Vagina (tissue), 2 donors: ENCODE data around the gene TTC3.
A peak's percentile ranks its signal among the peaks of the same experiment; 100 is the strongest.

Experiments used
- POLR2AphosphoS5 ChIP-seq, 2 donors: sonication (generic); formaldehyde crosslinking; IDR thresholded peaks; one replicate each; pipeline ENCODE4 v1.9.0; 2017; ENCODE audit warnings: antibody characterized with exemption in 2 of 2, mild to moderate bottlenecking in 2 of 2, low read depth in 1 of 2; ENCODE audit not compliant: insufficient read depth in 1 of 2
- TF ChIP-seq, protein P1 (sequence below), 3 experiments: fragments of 450-650 bp in 2 of 3; fragments of 200-600 bp in 1 of 3; sonication (generic) in 1 of 3; IDR thresholded peaks; one replicate each; pipeline ENCODE4 v1.5.1; 2017 to 2019; ENCODE audit warnings: antibody characterized with exemption in 3 of 3, mild to moderate bottlenecking in 2 of 3, moderate library complexity in 2 of 3

DNA sequence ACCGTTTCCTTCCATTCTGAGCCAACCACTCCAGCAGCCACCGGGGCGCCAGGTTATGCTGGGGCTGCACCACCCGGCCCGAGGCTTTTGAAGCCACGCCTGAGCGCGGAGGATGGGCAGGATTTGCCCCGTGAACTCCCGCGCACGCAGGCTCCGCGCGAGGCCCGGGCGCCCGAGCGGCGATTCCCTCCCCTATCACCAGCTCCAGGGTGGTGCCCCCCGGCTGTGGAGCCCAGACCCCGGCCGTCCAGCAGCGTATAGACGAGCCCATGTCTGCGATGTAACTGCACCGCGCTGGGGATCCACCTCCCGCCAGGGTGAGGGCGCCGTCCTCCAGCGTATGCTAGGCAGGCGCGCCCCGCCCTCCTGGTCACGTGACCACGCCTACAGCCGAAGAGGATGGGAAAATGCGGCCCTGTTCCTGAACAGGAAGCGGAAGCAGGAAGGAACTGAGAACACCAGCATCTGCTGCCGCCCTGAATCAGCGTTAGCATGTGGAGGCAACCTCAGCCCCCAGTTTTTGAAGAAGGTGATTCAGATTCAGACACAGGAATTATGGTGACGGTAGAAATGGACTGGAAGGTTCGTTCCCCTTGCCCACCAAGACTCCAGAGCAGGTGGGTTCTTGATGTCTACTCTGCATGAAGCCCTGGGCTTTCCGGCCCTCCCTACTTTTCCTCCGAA is 148.1 kb downstream of the TTC3 start:
- TF ChIP-seq, protein P1, sequence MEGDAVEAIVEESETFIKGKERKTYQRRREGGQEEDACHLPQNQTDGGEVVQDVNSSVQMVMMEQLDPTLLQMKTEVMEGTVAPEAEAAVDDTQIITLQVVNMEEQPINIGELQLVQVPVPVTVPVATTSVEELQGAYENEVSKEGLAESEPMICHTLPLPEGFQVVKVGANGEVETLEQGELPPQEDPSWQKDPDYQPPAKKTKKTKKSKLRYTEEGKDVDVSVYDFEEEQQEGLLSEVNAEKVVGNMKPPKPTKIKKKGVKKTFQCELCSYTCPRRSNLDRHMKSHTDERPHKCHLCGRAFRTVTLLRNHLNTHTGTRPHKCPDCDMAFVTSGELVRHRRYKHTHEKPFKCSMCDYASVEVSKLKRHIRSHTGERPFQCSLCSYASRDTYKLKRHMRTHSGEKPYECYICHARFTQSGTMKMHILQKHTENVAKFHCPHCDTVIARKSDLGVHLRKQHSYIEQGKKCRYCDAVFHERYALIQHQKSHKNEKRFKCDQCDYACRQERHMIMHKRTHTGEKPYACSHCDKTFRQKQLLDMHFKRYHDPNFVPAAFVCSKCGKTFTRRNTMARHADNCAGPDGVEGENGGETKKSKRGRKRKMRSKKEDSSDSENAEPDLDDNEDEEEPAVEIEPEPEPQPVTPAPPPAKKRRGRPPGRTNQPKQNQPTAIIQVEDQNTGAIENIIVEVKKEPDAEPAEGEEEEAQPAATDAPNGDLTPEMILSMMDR (IDR thresholded peaks at IDR 0.05): peak in 1 of 3 experiments; percentile 21
- TF ChIP-seq POLR2AphosphoS5 (IDR thresholded peaks at IDR 0.05; ENCODE audit: insufficient read depth in 1 of 2, low read depth in 1 of 2): peak; percentile 92 to 93
